Stimulated activated CD4-positive, alpha-beta T cell treated with anti-CD3 and anti-CD28 coated beads, Interleukin-1b, Interleukin-23, amount 100 ng/mL, for 1 hour (primary cell): Measurements from ENCODE around the gene AFF3.
"Not testable (repeated sequence)": the region's sequence is repeated elsewhere in the genome, so short reads cannot be mapped to it uniquely, and the experiment has no call there.

ENCODE experiments used
- DNase-seq, 2 donors: peaks; one replicate each; pipeline ENCODE4 v3.0.0-alpha.2; 2020; ENCODE audit warnings: low read depth in 2 of 2

Gene AFF3

DNA sequence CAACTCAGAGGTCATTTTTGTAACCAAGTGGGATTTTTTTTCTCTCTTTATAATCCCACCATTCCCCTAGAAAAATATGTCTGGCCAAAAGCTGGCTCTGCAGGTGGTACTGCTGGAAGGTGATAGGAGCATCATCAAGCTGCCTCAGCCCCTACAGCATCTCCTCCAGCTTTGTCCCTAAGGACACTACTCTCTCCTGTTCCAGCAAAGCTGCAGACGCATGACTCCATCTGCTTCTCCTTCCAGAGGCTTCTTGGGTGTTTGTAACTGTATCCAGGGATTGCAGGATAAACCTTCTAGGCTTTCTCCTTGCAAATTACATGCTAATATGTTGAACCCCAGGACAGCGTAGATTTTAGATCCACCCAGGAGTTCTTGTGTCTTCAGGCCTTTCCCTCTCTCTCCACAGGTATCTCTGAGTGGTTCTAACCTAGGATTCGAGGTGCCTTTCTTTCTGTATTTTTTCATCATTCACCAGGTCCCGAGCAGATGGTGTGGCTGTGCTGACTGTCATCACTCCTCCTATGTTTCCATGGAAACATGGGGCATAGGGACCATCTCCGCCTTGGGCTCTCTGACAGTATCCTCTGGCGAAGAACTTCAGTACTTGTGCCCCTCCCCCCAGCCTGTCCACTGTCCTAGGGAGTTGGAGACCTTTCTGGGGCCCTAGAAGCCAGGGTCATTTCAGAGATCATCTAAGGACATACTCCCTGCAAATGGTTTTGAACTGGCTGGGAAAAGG, 34.3 kb downstream of the AFF3 start:
- no peak for DNase-seq

DNA sequence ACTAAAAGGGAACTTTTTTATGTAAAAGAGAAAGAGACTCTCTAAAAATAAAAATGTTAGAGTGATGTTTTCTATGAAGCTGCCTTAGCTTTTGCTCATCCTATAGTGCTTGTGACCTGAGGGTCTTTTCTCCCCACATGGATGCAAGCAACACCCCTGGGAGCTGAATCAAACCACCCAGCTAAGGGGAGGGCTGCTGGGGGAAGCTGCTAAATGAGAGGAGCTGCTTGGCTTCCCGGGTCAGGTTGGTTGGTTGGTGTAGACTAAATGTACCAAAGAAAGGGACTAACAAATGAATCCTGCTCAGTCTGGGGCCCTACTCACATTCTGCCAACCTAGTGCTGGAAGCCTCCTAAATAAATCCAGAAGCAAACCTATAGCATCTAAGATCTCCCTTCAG, 35.0 kb downstream of the AFF3 start:
- no peak for DNase-seq

DNA sequence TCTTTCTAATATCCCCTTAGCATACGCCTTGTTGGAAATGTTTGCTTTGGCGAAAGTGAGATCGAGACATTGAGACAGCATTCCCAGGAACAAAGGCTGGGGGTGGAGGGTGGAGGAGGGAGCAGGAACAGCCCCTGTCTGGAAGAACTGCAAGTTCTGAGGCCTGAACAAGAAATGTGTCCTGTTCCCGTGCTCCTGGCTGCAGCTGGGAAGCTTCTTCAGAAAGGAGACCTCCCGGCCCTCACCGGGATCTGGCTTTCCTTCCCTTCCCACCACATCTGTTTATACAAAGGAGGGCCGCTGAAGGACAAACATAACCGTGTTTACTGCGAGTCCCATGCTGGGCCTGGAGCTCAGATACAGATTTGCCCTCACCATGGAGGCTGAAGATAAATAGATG, 35.9 kb downstream of the AFF3 start:
- no peak for DNase-seq

- no peak for DNase-seq
These were observed 36.7 kb downstream of the AFF3 start for GRCh38 chr2:100105678-100106054.

DNA sequence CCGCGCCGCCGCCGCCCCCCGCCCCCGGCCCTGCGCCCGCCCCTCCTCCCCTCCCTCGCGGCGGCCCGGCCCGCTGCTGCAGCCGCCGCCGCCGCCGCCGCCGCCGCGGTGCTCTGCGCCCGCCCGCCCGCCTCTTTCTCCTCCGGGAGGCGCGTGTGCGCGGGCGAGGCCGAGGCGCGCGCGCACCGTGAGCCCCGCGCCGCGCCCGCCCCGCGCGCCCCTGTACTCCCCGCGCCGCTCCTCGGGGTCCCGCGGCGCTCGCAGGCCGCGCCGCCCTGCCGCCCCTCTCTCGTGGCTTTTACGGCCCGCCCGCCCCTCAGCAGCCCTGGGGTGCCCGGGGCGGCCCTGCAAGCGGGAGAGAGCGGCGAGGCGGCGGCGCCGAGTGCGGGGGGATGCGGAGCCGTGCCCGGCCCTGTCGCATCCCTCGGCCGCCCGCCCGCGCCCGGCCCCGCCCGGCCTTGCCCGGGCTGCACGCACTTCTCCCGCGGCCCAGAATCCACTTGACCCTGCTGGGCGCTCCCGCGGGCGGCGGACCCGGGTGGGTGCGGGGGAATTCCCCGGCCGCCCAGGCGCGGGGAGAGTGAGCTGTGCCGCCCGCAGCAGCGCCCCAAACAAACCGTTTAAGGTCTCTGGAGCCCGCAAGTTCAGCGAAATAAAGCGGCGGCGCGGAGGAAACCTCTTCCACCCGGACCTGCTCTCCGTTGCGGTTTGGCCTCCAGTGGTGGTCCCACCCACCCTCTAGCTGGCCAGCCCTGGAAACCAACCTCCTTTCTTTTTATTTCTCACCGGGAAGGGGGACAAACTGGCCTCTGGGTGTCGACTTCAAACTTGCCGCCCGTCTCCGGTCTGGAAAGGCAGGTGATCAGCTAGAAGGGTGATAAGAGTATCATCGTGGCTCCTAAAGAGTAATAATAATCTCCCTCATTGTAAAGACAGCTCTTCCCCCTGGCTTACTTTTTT, 37.4 kb downstream of the AFF3 start:
- DNase-seq = no peak

DNA sequence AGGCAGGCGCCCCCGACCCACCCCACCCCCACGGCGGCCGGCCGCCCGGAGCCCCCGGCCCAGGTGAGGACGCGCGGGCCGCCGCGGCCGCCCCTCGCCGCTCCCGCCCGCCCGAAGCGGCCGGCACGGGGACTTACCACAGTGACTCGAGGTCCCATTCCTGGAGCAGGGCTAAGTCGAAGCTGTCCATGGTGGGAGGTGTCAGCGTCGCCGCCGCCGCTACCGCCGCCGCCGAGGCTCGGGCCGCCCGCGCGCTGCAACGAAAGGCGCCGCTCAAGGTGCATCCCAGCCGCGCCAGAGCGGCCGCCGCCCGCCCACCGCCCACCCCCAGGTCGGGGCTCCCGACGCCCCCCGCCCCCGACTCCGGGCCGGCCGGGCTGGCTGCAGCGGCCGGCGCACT, 38.1 kb downstream of the AFF3 start:
- not testable (repeated sequence) for DNase-seq

GRCh38 chr2:100103527-100104252, 38.7 kb downstream of the AFF3 start:
- not testable (repeated sequence) for DNase-seq

- not testable (repeated sequence) for DNase-seq
These were observed 39.8 kb downstream of the AFF3 start for GRCh38 chr2:100102466-100103180.

GRCh38 chr2:100098855-100099254, 43.5 kb downstream of the AFF3 start:
- not testable (repeated sequence) for DNase-seq

- not testable (repeated sequence) for DNase-seq
These were observed 44.6 kb downstream of the AFF3 start for GRCh38 chr2:100097611-100098294.

- DNase-seq = not testable (repeated sequence)
These were observed 46.5 kb downstream of the AFF3 start for GRCh38 chr2:100095845-100096244.

- not testable (repeated sequence) for DNase-seq
These were observed 50.6 kb downstream of the AFF3 start for GRCh38 chr2:100091807-100092206.

GRCh38 chr2:100085744-100086143, 56.6 kb downstream of the AFF3 start:
- DNase-seq = not testable (repeated sequence)

DNA sequence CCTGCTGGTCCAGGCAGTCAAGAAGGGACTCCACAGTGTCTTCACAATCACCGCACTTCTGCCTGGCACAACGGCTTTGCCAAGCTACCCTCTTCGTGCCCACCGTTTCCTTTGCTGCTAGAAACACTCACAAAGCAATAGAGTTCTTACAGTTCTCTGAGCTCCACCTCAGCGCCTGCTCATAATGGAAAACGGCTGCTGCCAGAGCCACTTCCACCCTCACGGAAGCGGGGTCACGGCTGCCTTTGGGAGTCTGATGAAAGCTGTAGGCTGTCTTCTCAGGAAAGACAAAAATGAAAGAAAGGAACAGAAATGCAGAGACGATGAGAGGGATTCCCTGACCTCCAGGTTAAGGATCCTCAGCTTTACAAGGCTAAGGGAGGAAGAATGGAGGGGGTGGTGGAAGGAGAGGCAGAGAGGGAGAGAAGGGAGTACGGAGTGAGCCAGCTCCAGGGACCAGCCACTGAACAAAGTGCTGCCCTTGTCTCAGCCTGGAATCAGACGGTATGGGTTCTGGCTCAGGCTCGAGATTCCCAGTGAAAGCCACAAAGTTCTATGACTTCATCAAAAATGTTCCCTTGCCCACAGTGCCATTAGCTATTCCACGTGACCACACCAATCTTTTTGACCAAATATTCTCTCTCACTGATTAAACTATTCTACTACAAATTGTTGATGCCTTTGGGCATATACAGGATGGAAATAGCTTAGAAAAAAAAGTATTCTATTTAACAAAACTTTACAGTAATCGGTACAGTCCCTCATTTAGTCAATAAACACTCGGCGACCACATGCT, 58.8 kb downstream of the AFF3 start:
- not testable (repeated sequence) for DNase-seq

DNA sequence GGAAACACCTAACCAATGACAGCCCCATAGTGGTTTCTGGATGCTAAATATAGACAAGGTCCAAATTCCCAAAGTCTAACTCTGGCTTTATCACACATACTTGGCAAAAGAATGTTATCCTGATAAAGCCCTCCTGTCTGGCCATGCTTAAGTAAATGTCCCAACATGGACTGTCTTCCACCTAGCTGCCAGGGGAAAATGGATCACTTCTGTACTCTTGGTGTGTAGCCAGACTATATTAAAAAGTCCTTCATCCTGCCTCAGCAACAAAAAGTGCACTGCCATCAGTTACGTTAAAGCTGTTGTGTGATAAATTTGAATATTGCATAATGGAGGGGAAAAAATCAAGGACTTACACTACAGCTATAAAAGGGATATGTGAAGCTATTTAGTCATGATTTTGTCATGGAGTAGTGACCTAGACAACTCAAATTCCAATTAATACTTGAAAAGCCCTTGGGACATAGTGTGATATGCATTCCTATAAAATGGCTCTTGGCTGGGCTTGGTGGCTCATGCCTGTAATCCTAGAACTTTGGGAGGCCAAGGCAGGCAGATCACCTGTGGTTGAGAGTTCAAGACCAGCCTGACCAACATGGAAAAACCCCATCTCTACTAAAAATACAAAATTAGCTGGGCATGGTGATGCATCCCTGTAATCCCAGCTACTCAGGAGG, 60.0 kb downstream of the AFF3 start:
- not testable (repeated sequence) for DNase-seq

DNA sequence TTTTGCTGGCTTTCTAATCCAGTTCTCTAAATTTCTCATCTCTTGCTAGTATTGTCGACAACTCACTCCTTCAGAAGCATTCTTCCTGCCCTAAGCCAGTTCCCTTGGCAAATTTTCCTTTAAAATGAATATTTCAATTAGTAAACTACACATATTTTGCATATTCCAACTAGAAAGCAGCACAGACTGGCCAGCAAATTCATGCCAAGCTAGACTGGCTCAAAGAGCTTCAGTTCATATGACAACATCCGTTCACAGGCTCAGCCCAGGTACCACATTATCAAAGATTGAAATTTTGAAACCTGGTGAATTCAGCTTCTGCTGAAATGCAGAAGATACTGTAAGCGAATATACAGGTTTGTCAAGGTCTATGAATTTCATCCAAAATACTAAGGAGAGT, 64.5 kb downstream of the AFF3 start:
- DNase-seq = no peak

DNA sequence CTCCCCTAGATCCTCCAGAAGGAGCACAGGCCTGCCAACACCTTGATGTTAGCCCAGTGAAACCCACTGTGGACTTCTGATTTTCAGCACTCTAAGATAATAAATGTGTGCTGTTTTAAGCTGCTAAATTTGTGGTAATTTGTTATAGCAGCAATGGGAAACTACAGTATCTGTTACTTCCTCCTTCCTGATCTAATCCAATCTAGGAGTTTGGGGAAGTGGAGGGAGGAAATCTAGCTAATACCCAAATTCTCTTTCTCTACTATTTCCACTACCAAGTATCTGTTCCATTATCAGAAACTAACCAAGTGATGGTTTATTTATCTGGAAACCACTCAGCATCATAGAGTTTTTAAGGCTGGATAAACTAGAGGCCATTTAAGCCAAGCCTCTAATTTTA, 64.9 kb downstream of the AFF3 start:
- DNase-seq = no peak

DNA sequence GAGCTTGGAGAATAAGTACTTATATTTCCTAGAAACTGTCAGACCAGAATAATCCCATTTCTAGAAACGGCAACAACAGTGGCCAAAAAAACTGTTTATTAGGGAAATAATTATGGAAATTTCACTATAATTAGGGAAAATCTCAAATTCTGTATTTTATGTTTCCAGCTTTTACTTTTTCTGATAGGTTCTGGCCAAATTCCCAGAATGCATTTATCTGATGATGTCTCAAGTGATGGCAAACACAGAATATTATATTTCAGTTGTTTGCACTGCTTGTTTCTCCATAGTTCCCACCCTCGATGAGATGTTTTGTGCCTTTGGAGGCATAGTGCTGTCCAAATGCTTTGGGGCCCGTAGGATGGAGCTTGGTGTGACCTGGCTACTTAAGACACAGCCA, 66.9 kb downstream of the AFF3 start:
- no peak for DNase-seq

GRCh38 chr2:100073110-100073509, 69.3 kb downstream of the AFF3 start:
- no peak for DNase-seq
